ENCODE results near the gene NEMF. TPM values are rescaled to one million over a fixed set of nuclear protein-coding genes. Genes with fewer than 3 reads are reported as not detected.
"Not testable (repeated sequence)": the region's sequence is repeated elsewhere in the genome, so short reads cannot be mapped to it uniquely, and the experiment has no call there.

NEMF gene
- total and polyA plus RNA-seq, 4 donors, result 19.7 to 145 (median 41.0) TPM

- H3K9ac ChIP-seq (ENCODE audit: insufficient read depth in 1 of 2, low read length in 2 of 2), result no peak overlapping the region
- no peaks in the 10 kb centered on the region for H3K4me1 ChIP-seq (ENCODE audit: control insufficient read depth in 5 of 5, insufficient read depth in 5 of 5, low read length in 5 of 5)
- H3K36me3 ChIP-seq (ENCODE audit: control insufficient read depth in 4 of 4, insufficient read depth in 4 of 4, low read length in 4 of 4), result peaks cover 23 to 59% (median 35%) of the 10 kb centered on the region in 4 donors
- no peaks in the 10 kb centered on the region for H3K9me3 ChIP-seq (ENCODE audit: control insufficient read depth in 4 of 4, insufficient read depth in 3 of 4, low read length in 3 of 4)
- no peak overlapping the region for H3K4me3 ChIP-seq
- H3K27me3 ChIP-seq (ENCODE audit: control insufficient read depth in 3 of 3, insufficient read depth in 3 of 3, low read length in 2 of 3), result no peaks in the 10 kb centered on the region
- no peak overlapping the region for H3K27ac ChIP-seq (ENCODE audit: low read depth in 1 of 2, low read length in 1 of 2)
- no peak for TF ChIP-seq CTCF (IDR thresholded peaks at IDR 0.05; ENCODE audit: control extremely low read depth, extremely low read depth)
- ATAC-seq (ENCODE audit: insufficient read depth, low FRiP score) (no peak), DNase-seq (no peak)
- 94 to 95% methylated on average over 2 of the region's 2 CpGs for WGBS, 2 donors
Observed at GRCh38 chr14:49796025-49796424, 56.6 kb downstream of the NEMF start.

GRCh38 chr14:49792618-49793017, 60.0 kb downstream of the NEMF start:
- peaks cover 10 to 58% (median 29%) of the 10 kb centered on the region in 4 donors for H3K36me3 ChIP-seq (ENCODE audit: control insufficient read depth in 4 of 4, insufficient read depth in 4 of 4, low read length in 4 of 4)
- H3K27me3 ChIP-seq (ENCODE audit: control insufficient read depth in 3 of 3, insufficient read depth in 3 of 3, low read length in 2 of 3), result no peaks in the 10 kb centered on the region
- no peaks in the 10 kb centered on the region for H3K4me1 ChIP-seq (ENCODE audit: control insufficient read depth in 5 of 5, insufficient read depth in 5 of 5, low read length in 5 of 5)
- no peaks in the 10 kb centered on the region for H3K9me3 ChIP-seq (ENCODE audit: control insufficient read depth in 4 of 4, insufficient read depth in 3 of 4, low read length in 3 of 4)
- no peak overlapping the region for H3K27ac ChIP-seq (ENCODE audit: low read depth in 1 of 2, low read length in 1 of 2)
- ATAC-seq (ENCODE audit: insufficient read depth, low FRiP score), result no peak
- TF ChIP-seq CTCF (IDR thresholded peaks at IDR 0.05; ENCODE audit: control extremely low read depth, extremely low read depth), result no peak
- 0 to 5% methylated on average over 1 of the region's 1 CpG for WGBS, 2 donors
- no peak overlapping the region for H3K4me3 ChIP-seq
- DNase-seq, result no peak
- H3K9ac ChIP-seq (ENCODE audit: insufficient read depth in 1 of 2, low read length in 2 of 2), result no peak overlapping the region

- no peaks in the 10 kb centered on the region for H3K27me3 ChIP-seq (ENCODE audit: control insufficient read depth in 3 of 3, insufficient read depth in 3 of 3, low read length in 2 of 3)
- peaks cover 12 to 67% (median 40%) of the 10 kb centered on the region in 4 donors for H3K36me3 ChIP-seq (ENCODE audit: control insufficient read depth in 4 of 4, insufficient read depth in 4 of 4, low read length in 4 of 4)
- 97 to 99% methylated on average over 2 of the region's 2 CpGs for WGBS, 2 donors
- DNase-seq, result no peak
- no peak overlapping the region for H3K9ac ChIP-seq (ENCODE audit: insufficient read depth in 1 of 2, low read length in 2 of 2)
- no peaks in the 10 kb centered on the region for H3K4me1 ChIP-seq (ENCODE audit: control insufficient read depth in 5 of 5, insufficient read depth in 5 of 5, low read length in 5 of 5)
- no peak for TF ChIP-seq CTCF (IDR thresholded peaks at IDR 0.05; ENCODE audit: control extremely low read depth, extremely low read depth)
- H3K27ac ChIP-seq (ENCODE audit: low read depth in 1 of 2, low read length in 1 of 2), result no peak overlapping the region
- H3K9me3 ChIP-seq (ENCODE audit: control insufficient read depth in 4 of 4, insufficient read depth in 3 of 4, low read length in 3 of 4), result peaks cover 0 to 2% (median 0%) of the 10 kb centered on the region in 4 donors
- no peak overlapping the region for H3K4me3 ChIP-seq
- no peak for ATAC-seq (ENCODE audit: insufficient read depth, low FRiP score)
Observed at GRCh38 chr14:49786315-49786714, 66.3 kb downstream of the NEMF start.

GRCh38 chr14:49783394-49784014, 69.1 kb downstream of the NEMF start:
- Histone ChIP-seq H3K9ac (ENCODE audit: insufficient read depth in 1 of 2, low read length in 2 of 2) (no peak overlapping the region), H3K27me3 (ENCODE audit: control insufficient read depth in 3 of 3, insufficient read depth in 3 of 3, low read length in 2 of 3) (no peaks in the 10 kb centered on the region), H3K27ac (ENCODE audit: low read depth in 1 of 2, low read length in 1 of 2) (no peak overlapping the region), H3K9me3 (ENCODE audit: control insufficient read depth in 4 of 4, insufficient read depth in 3 of 4, low read length in 3 of 4) (peaks cover 0 to 2% (median 0%) of the 10 kb centered on the region in 4 donors), H3K36me3 (ENCODE audit: control insufficient read depth in 4 of 4, insufficient read depth in 4 of 4, low read length in 4 of 4) (peaks cover 16 to 71% (median 39%) of the 10 kb centered on the region in 4 donors), H3K4me3 (no peak overlapping the region), H3K4me1 (ENCODE audit: control insufficient read depth in 5 of 5, insufficient read depth in 5 of 5, low read length in 5 of 5) (no peaks in the 10 kb centered on the region)
- no peak for TF ChIP-seq CTCF (IDR thresholded peaks at IDR 0.05; ENCODE audit: control extremely low read depth, extremely low read depth)
- WGBS, 2 donors, result 91 to 92% methylated on average over 3 of the region's 3 CpGs
- no peak for ATAC-seq (ENCODE audit: insufficient read depth, low FRiP score)
- no peak for DNase-seq

- ATAC-seq (ENCODE audit: insufficient read depth, low FRiP score); DNase-seq: not testable (repeated sequence)
Observed at GRCh38 chr14:49781040-49781439, 71.5 kb downstream of the NEMF start.

More at GRCh38 chr14:49781040-49781439, 71.5 kb downstream of the NEMF start:
- not testable (repeated sequence) for H3K9ac ChIP-seq (ENCODE audit: insufficient read depth in 1 of 2, low read length in 2 of 2); H3K27me3 ChIP-seq (ENCODE audit: control insufficient read depth in 3 of 3, insufficient read depth in 3 of 3, low read length in 2 of 3); H3K9me3 ChIP-seq (ENCODE audit: control insufficient read depth in 4 of 4, insufficient read depth in 3 of 4, low read length in 3 of 4); H3K27ac ChIP-seq (ENCODE audit: low read depth in 1 of 2, low read length in 1 of 2); H3K4me1 ChIP-seq (ENCODE audit: control insufficient read depth in 5 of 5, insufficient read depth in 5 of 5, low read length in 5 of 5); H3K4me3 ChIP-seq
- 96 to 99% methylated on average over 7 of the region's 7 CpGs for WGBS, 2 donors
- peaks cover 13 to 63% (median 31%) of the 10 kb centered on the region in 4 donors for H3K36me3 ChIP-seq (ENCODE audit: control insufficient read depth in 4 of 4, insufficient read depth in 4 of 4, low read length in 4 of 4)
